Esophagus muscularis mucosa (tissue), 4 donors: ENCODE measurements around the gene STX8. TPM values are rescaled to one million over a fixed set of nuclear protein-coding genes. Genes with fewer than 3 reads are reported as not detected.

ENCODE experiments used
- DNase-seq: peaks from one replicate; pipeline ENCODE4 v3.0.0-alpha.2; 2017; ENCODE audit errors: extremely low spot score
- H3K27ac ChIP-seq, 4 donors: fragments of 200-600 bp; sonication (generic); replicated peaks in 1 of 4; 1 replicate in 3 of 4; 2 replicates in 1 of 4; pipeline ENCODE4 v1.5.1; 2016 to 2019; ENCODE audit warnings: mild to moderate bottlenecking in 1 of 4
- H3K27me3 ChIP-seq, 4 donors: fragments of 200-600 bp; sonication (generic); one replicate each; pipeline versions ENCODE4 v1.5.1 to v1.6.0; 2016 to 2019
- H3K36me3 ChIP-seq, 4 donors: fragments of 200-600 bp; sonication (generic); one replicate each; pipeline ENCODE4 v1.5.1; 2016 to 2019
- H3K4me1 ChIP-seq, 4 donors: fragments of 200-600 bp; sonication (generic); one replicate each; pipeline ENCODE4 v1.5.1; 2016 to 2019
- H3K4me3 ChIP-seq, 4 donors: fragments of 200-600 bp; sonication (generic); 1 replicate in 2 of 4; 2 replicates in 2 of 4; pipeline ENCODE4 v1.5.1; 2016 to 2019; ENCODE audit warnings: mild to moderate bottlenecking in 4 of 4, moderate library complexity in 1 of 4
- H3K9me3 ChIP-seq, 4 donors: fragments of 200-600 bp; sonication (generic); 1 replicate in 3 of 4; 2 replicates in 1 of 4; pipeline ENCODE4 v1.5.1; 2016 to 2019
- CTCF ChIP-seq, 3 experiments: fragments of 200-600 bp in 2 of 3; fragments of 450-650 bp in 1 of 3; sonication (generic) in 2 of 3; IDR thresholded peaks; one replicate each; pipeline ENCODE4 v1.5.1; 2017 to 2019; ENCODE audit warnings: antibody characterized with exemption in 3 of 3, mild to moderate bottlenecking in 2 of 3, moderate library complexity in 1 of 3
- EP300 ChIP-seq: sonication (generic); formaldehyde crosslinking; IDR thresholded peaks from one replicate; pipeline ENCODE4 v1.6.1; 2017; ENCODE audit warnings: antibody characterized with exemption
- POLR2A ChIP-seq: fragments of 450-650 bp; IDR thresholded peaks from one replicate; pipeline ENCODE4 v1.6.1; 2017; ENCODE audit warnings: antibody characterized with exemption, moderate library complexity, mild to moderate bottlenecking, low read depth
- POLR2AphosphoS5 ChIP-seq, 2 donors: sonication (generic); formaldehyde crosslinking; IDR thresholded peaks; one replicate each; pipeline ENCODE4 v1.6.1; 2017; ENCODE audit warnings: antibody characterized with exemption in 2 of 2
- WGBS: methylation state at CpG from one replicate; pipeline ENCODE4 v1.1.5; 2018; 5-methylcytosine and 5-hydroxymethylcytosine counted together
- intact Hi-C: fragments of 100-400 bp; cut with DNase I; formaldehyde crosslinking; loops from one replicate; pipeline ENCODE4 v1.15.1; 2023
- total RNA-seq, 4 donors: library from RNA; depleted of rRNA; stranded (reverse); fragments of >200 nt; gene quantifications; one replicate each; pipeline versions ENCODE4 v1.1.0 to v1.2.1, GENCODE V29; 2016

STX8 gene
- total RNA-seq, 4 donors from 2014 or later: 83.9 to 104 (median 94.5) TPM

- Histone ChIP-seq H3K27me3 (no peaks in the 10 kb centered on the region), H3K9me3 (no peaks in the 10 kb centered on the region), H3K36me3 (no peaks in the 10 kb centered on the region), H3K27ac (no peak overlapping the region), H3K4me3 (no peak overlapping the region), H3K4me1 (peaks cover 4 to 20% (median 14%) of the 10 kb centered on the region in 4 donors)
- 89% methylated on average over 13 of the region's 13 CpGs for WGBS
- TF ChIP-seq CTCF (IDR thresholded peaks at IDR 0.05) (no peak), EP300 (no peak), POLR2A (no peak), POLR2AphosphoS5 (IDR thresholded peaks at IDR 0.05) (no peak)
- intact Hi-C loops: loop anchor here (5.0 kb wide), 1 partner anchor 106 kb away; no protein-coding TSS in a partner anchor
- DNase-seq: no peak
These were observed 211.9 kb downstream of the STX8 start for GRCh38 chr17:9363440-9364350.

GRCh38 chr17:9361188-9361955 lies 214.2 kb downstream of the STX8 start:
- TF ChIP-seq POLR2AphosphoS5 (IDR thresholded peaks at IDR 0.05) (peak in 1 of 2 donors; percentile 56), CTCF (IDR thresholded peaks at IDR 0.05) (no peak), EP300 (no peak)
- H3K27ac ChIP-seq: no peak overlapping the region
- H3K4me1 ChIP-seq: peaks cover 4 to 13% (median 11%) of the 10 kb centered on the region in 4 donors
- H3K9me3 ChIP-seq: no peaks in the 10 kb centered on the region
- WGBS: 79% methylated on average over 7 of the region's 7 CpGs
- intact Hi-C loops: loop anchor here (5.0 kb wide), 1 partner anchor 104 kb away; no protein-coding TSS in a partner anchor
- H3K36me3 ChIP-seq: no peaks in the 10 kb centered on the region
- H3K27me3 ChIP-seq: no peaks in the 10 kb centered on the region
- DNase-seq: no peak
- H3K4me3 ChIP-seq: no peak overlapping the region

- H3K36me3 ChIP-seq: no peaks in the 10 kb centered on the region
- intact Hi-C loops: loop anchor here (5.0 kb wide), 1 partner anchor 103 kb away; no protein-coding TSS in a partner anchor
- no peak overlapping the region for H3K4me3 ChIP-seq
- TF ChIP-seq CTCF (IDR thresholded peaks at IDR 0.05) (no peak), POLR2A (no peak), POLR2AphosphoS5 (IDR thresholded peaks at IDR 0.05) (no peak), EP300 (no peak)
- H3K27me3 ChIP-seq: no peaks in the 10 kb centered on the region
- WGBS: 72% methylated on average over 13 of the region's 13 CpGs
- no peak overlapping the region for H3K27ac ChIP-seq
- DNase-seq: no peak
- no peaks in the 10 kb centered on the region for H3K9me3 ChIP-seq
- peaks cover 4 to 13% (median 12%) of the 10 kb centered on the region in 4 donors for H3K4me1 ChIP-seq
These were observed 214.9 kb downstream of the STX8 start for GRCh38 chr17:9360677-9361081.

GRCh38 chr17:9356488-9356911 lies 219.1 kb downstream of the STX8 start:
- intact Hi-C loops: no loop called here
- Histone ChIP-seq H3K36me3 (no peaks in the 10 kb centered on the region), H3K4me1 (peaks cover 3 to 9% (median 8%) of the 10 kb centered on the region in 4 donors), H3K27me3 (no peaks in the 10 kb centered on the region), H3K4me3 (no peak overlapping the region), H3K9me3 (no peaks in the 10 kb centered on the region), H3K27ac (no peak overlapping the region)
- no peak for DNase-seq
- TF ChIP-seq POLR2A: no peak
- no peak for TF ChIP-seq EP300
- TF ChIP-seq POLR2AphosphoS5 (IDR thresholded peaks at IDR 0.05): no peak
- TF ChIP-seq CTCF (IDR thresholded peaks at IDR 0.05): no peak
- WGBS: 85% methylated on average over 3 of the region's 3 CpGs
